ENCODE measurements around the gene RNF19B. TPM values are rescaled to one million over a fixed set of nuclear protein-coding genes. Genes with fewer than 3 reads are reported as not detected.

Gene RNF19B
- total and polyA plus RNA-seq, 2 of the 13 experiments (the other 11 are each of a cell fraction or from before 2014, with no cell fraction given) = 15.3 to 22.5 TPM

GRCh38 chr1:32933742-32934322 is 30.8 kb downstream of the RNF19B start (continued):
- TF ChIP-seq, protein P1, sequence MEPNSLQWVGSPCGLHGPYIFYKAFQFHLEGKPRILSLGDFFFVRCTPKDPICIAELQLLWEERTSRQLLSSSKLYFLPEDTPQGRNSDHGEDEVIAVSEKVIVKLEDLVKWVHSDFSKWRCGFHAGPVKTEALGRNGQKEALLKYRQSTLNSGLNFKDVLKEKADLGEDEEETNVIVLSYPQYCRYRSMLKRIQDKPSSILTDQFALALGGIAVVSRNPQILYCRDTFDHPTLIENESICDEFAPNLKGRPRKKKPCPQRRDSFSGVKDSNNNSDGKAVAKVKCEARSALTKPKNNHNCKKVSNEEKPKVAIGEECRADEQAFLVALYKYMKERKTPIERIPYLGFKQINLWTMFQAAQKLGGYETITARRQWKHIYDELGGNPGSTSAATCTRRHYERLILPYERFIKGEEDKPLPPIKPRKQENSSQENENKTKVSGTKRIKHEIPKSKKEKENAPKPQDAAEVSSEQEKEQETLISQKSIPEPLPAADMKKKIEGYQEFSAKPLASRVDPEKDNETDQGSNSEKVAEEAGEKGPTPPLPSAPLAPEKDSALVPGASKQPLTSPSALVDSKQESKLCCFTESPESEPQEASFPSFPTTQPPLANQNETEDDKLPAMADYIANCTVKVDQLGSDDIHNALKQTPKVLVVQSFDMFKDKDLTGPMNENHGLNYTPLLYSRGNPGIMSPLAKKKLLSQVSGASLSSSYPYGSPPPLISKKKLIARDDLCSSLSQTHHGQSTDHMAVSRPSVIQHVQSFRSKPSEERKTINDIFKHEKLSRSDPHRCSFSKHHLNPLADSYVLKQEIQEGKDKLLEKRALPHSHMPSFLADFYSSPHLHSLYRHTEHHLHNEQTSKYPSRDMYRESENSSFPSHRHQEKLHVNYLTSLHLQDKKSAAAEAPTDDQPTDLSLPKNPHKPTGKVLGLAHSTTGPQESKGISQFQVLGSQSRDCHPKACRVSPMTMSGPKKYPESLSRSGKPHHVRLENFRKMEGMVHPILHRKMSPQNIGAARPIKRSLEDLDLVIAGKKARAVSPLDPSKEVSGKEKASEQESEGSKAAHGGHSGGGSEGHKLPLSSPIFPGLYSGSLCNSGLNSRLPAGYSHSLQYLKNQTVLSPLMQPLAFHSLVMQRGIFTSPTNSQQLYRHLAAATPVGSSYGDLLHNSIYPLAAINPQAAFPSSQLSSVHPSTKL (CRISPR knock-in tag; IDR thresholded peaks at IDR 0.05) = peak; percentile 94
- TF ChIP-seq GRHL1 (CRISPR knock-in tag; conservative IDR thresholded peaks at IDR 0.05) (no peak), ARID4A (CRISPR knock-in tag; IDR thresholded peaks at IDR 0.05; ENCODE audit: borderline replicate concordance) (peak; percentile 34; the same call in 1 of the 2 replicates), ZNF329 (CRISPR knock-in tag; IDR thresholded peaks at IDR 0.05; ENCODE audit: low read depth) (no peak), RBFOX2 (IDR thresholded peaks at IDR 0.05; ENCODE audit: low read depth, low read length) (no peak), TBX3 (IDR thresholded peaks at IDR 0.05; ENCODE audit: borderline replicate concordance) (peak; percentile 80; the same call in 1 of the 2 replicates), DPF2 (CRISPR knock-in tag; IDR thresholded peaks at IDR 0.05; ENCODE audit: borderline replicate concordance, low read depth) (peak; percentile 54; the same call in 1 of the 2 replicates), HDAC6 (IDR thresholded peaks at IDR 0.05; ENCODE audit: low read depth, low read length) (no peak), ZFP82 (CRISPR knock-in tag; IDR thresholded peaks at IDR 0.05; ENCODE audit: borderline replicate concordance) (0 out of 2 replicates have a peak, but pooled peaks have one; percentile 43), GMEB1 (CRISPR knock-in tag; IDR thresholded peaks at IDR 0.05; ENCODE audit: borderline replicate concordance) (no peak; the same call in 1 of the 2 replicates), THAP11 (CRISPR knock-in tag; IDR thresholded peaks at IDR 0.05) (peak; percentile 73)
- TF ChIP-seq, protein P2, sequence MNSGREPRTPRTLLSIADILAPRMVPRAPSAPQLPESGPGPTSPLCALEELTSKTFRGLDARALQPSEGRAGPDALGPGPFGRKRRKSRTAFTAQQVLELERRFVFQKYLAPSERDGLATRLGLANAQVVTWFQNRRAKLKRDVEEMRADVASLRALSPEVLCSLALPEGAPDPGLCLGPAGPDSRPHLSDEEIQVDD (CRISPR knock-in tag; IDR thresholded peaks at IDR 0.05; ENCODE audit: borderline replicate concordance) = no peak
- TF ChIP-seq, protein P3, sequence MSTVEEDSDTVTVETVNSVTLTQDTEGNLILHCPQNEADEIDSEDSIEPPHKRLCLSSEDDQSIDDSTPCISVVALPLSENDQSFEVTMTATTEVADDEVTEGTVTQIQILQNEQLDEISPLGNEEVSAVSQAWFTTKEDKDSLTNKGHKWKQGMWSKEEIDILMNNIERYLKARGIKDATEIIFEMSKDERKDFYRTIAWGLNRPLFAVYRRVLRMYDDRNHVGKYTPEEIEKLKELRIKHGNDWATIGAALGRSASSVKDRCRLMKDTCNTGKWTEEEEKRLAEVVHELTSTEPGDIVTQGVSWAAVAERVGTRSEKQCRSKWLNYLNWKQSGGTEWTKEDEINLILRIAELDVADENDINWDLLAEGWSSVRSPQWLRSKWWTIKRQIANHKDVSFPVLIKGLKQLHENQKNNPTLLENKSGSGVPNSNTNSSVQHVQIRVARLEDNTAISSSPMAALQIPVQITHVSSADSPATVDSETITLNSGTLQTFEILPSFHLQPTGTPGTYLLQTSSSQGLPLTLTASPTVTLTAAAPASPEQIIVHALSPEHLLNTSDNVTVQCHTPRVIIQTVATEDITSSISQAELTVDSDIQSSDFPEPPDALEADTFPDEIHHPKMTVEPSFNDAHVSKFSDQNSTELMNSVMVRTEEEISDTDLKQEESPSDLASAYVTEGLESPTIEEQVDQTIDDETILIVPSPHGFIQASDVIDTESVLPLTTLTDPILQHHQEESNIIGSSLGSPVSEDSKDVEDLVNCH (CRISPR knock-in tag; IDR thresholded peaks at IDR 0.05) = no peak
